IPS-18a (cell line): Measurements from ENCODE around the gene UXS1.

Source experiments
- H3K27ac ChIP-seq: one replicate; pipeline ENCODE4 v1.5.1; 2013; ENCODE audit warnings: low read length
- H3K27me3 ChIP-seq: one replicate; pipeline ENCODE4 v1.6.1; 2013; ENCODE audit warnings: mild to moderate bottlenecking, low read length; ENCODE audit not compliant: control insufficient read depth, insufficient read depth
- H3K36me3 ChIP-seq: one replicate; pipeline ENCODE4 v1.6.1; 2013; ENCODE audit warnings: low read depth, low read length; ENCODE audit not compliant: control insufficient read depth
- H3K4me1 ChIP-seq: one replicate; pipeline ENCODE4 v1.6.1; 2013; ENCODE audit warnings: low read depth, low read length; ENCODE audit not compliant: control insufficient read depth
- H3K4me3 ChIP-seq: one replicate; pipeline ENCODE4 v1.5.1; 2013; ENCODE audit warnings: low read length
- H3K9ac ChIP-seq: one replicate; pipeline ENCODE4 v1.6.1; 2013; ENCODE audit warnings: mild to moderate bottlenecking, low read length, moderate library complexity
- H3K9me3 ChIP-seq: one replicate; pipeline ENCODE4 v1.6.1; 2013; ENCODE audit warnings: low read depth, low read length; ENCODE audit not compliant: control insufficient read depth

Gene UXS1

GRCh38 chr2:106187273-106187891, 6.7 kb downstream of the UXS1 start:
- Histone ChIP-seq H3K9ac (no peak overlapping the region), H3K4me1 (peaks cover 11% of the 10 kb centered on the region), H3K27ac (no peak overlapping the region), H3K36me3 (no peaks in the 10 kb centered on the region), H3K27me3 (no peaks in the 10 kb centered on the region), H3K4me3 (no peak overlapping the region), H3K9me3 (no peaks in the 10 kb centered on the region)

- Histone ChIP-seq H3K4me1 (peaks cover 3% of the 10 kb centered on the region), H3K27ac (no peak overlapping the region), H3K9me3 (no peaks in the 10 kb centered on the region), H3K4me3 (no peak overlapping the region), H3K9ac (no peak overlapping the region), H3K27me3 (no peaks in the 10 kb centered on the region), H3K36me3 (no peaks in the 10 kb centered on the region)
These were observed 8.5 kb downstream of the UXS1 start for GRCh38 chr2:106185475-106186184.

- no peaks in the 10 kb centered on the region for H3K36me3 ChIP-seq
- no peak overlapping the region for H3K9ac ChIP-seq
- no peaks in the 10 kb centered on the region for H3K9me3 ChIP-seq
- H3K27me3 ChIP-seq = no peaks in the 10 kb centered on the region
- no peak overlapping the region for H3K4me3 ChIP-seq
- H3K27ac ChIP-seq = no peak overlapping the region
- peaks cover 3% of the 10 kb centered on the region for H3K4me1 ChIP-seq
These were observed 9.2 kb downstream of the UXS1 start for GRCh38 chr2:106184857-106185256.

GRCh38 chr2:106184394-106184793, 9.7 kb downstream of the UXS1 start:
- H3K36me3 ChIP-seq = no peaks in the 10 kb centered on the region
- no peaks in the 10 kb centered on the region for H3K27me3 ChIP-seq
- no peak overlapping the region for H3K27ac ChIP-seq
- H3K4me3 ChIP-seq = no peak overlapping the region
- no peaks in the 10 kb centered on the region for H3K9me3 ChIP-seq
- no peak overlapping the region for H3K9ac ChIP-seq
- peaks cover 3% of the 10 kb centered on the region for H3K4me1 ChIP-seq

- Histone ChIP-seq H3K36me3 (no peaks in the 10 kb centered on the region), H3K4me1 (no peaks in the 10 kb centered on the region), H3K27me3 (no peaks in the 10 kb centered on the region), H3K4me3 (no peak overlapping the region), H3K9me3 (no peaks in the 10 kb centered on the region), H3K9ac (no peak overlapping the region), H3K27ac (no peak overlapping the region)
These were observed 10.9 kb downstream of the UXS1 start for GRCh38 chr2:106183101-106183696.

GRCh38 chr2:106181064-106181463, 13.0 kb downstream of the UXS1 start:
- Histone ChIP-seq H3K4me3 (no peak overlapping the region), H3K9me3 (no peaks in the 10 kb centered on the region), H3K27ac (no peak overlapping the region), H3K36me3 (no peaks in the 10 kb centered on the region), H3K9ac (no peak overlapping the region), H3K4me1 (no peaks in the 10 kb centered on the region), H3K27me3 (no peaks in the 10 kb centered on the region)

GRCh38 chr2:106180602-106181001, 13.5 kb downstream of the UXS1 start:
- no peak overlapping the region for H3K9ac ChIP-seq
- no peaks in the 10 kb centered on the region for H3K4me1 ChIP-seq
- no peak overlapping the region for H3K27ac ChIP-seq
- no peaks in the 10 kb centered on the region for H3K36me3 ChIP-seq
- no peak overlapping the region for H3K4me3 ChIP-seq
- no peaks in the 10 kb centered on the region for H3K9me3 ChIP-seq
- H3K27me3 ChIP-seq = no peaks in the 10 kb centered on the region

GRCh38 chr2:106178716-106179115, 15.4 kb downstream of the UXS1 start:
- H3K27ac ChIP-seq = no peak overlapping the region
- H3K4me3 ChIP-seq = no peak overlapping the region
- H3K4me1 ChIP-seq = no peaks in the 10 kb centered on the region
- no peaks in the 10 kb centered on the region for H3K9me3 ChIP-seq
- no peaks in the 10 kb centered on the region for H3K36me3 ChIP-seq
- no peaks in the 10 kb centered on the region for H3K27me3 ChIP-seq
- H3K9ac ChIP-seq = no peak overlapping the region

GRCh38 chr2:106177581-106177980, 16.5 kb downstream of the UXS1 start:
- Histone ChIP-seq H3K36me3 (no peaks in the 10 kb centered on the region), H3K9ac (no peak overlapping the region), H3K4me1 (no peaks in the 10 kb centered on the region), H3K27me3 (no peaks in the 10 kb centered on the region), H3K4me3 (no peak overlapping the region), H3K27ac (no peak overlapping the region), H3K9me3 (no peaks in the 10 kb centered on the region)

GRCh38 chr2:106176446-106177099, 17.5 kb downstream of the UXS1 start:
- H3K9me3 ChIP-seq = no peaks in the 10 kb centered on the region
- H3K27me3 ChIP-seq = no peaks in the 10 kb centered on the region
- no peaks in the 10 kb centered on the region for H3K4me1 ChIP-seq
- no peaks in the 10 kb centered on the region for H3K36me3 ChIP-seq
- H3K9ac ChIP-seq = no peak overlapping the region
- no peak overlapping the region for H3K4me3 ChIP-seq
- no peak overlapping the region for H3K27ac ChIP-seq

GRCh38 chr2:106175086-106175850, 18.8 kb downstream of the UXS1 start:
- Histone ChIP-seq H3K27ac (no peak overlapping the region), H3K27me3 (no peaks in the 10 kb centered on the region), H3K9ac (no peak overlapping the region), H3K9me3 (no peaks in the 10 kb centered on the region), H3K4me3 (no peak overlapping the region), H3K4me1 (no peaks in the 10 kb centered on the region), H3K36me3 (no peaks in the 10 kb centered on the region)
